SK-N-SH treated with all-trans-retinoic acid at 6 μM for 48 hours (cell line): ENCODE results near the gene SURF6.

Experiments
- BACH2 ChIP-seq: fragments of 250-450 bp; sonication (Bioruptor Pico); IDR thresholded peaks from 2 replicates; pipeline ENCODE4 v1.9.0; 2021; ENCODE audit warnings: mild to moderate bottlenecking, borderline replicate concordance
- CREB5 ChIP-seq: fragments of 250-450 bp; sonication (Bioruptor Pico); IDR thresholded peaks from 2 replicates; pipeline ENCODE4 v1.5.1; 2020; ENCODE audit warnings: low read depth, mild to moderate bottlenecking, moderate library complexity
- ESRRG ChIP-seq: fragments of 250-450 bp; sonication (Bioruptor Pico); IDR thresholded peaks from 2 replicates; pipeline ENCODE4 v1.6.1; 2021; ENCODE audit warnings: mild to moderate bottlenecking
- PPARA ChIP-seq: fragments of 250-450 bp; sonication (Bioruptor Pico); IDR thresholded peaks from 2 replicates; pipeline ENCODE4 v1.5.0; 2020; ENCODE audit warnings: mild to moderate bottlenecking, borderline replicate concordance
- ZFP30 ChIP-seq: fragments of 450-650 bp; formaldehyde crosslinking; IDR thresholded peaks from 2 replicates; pipeline ENCODE4 v1.5.0; 2022; ENCODE audit warnings: mild to moderate bottlenecking, moderate library complexity

- no peak for TF ChIP-seq ESRRG (CRISPR knock-in tag)
- TF ChIP-seq CREB5 (CRISPR knock-in tag), result no peak
- TF ChIP-seq ZFP30 (CRISPR knock-in tag), result no peak
- no peak for TF ChIP-seq PPARA (CRISPR knock-in tag)
- TF ChIP-seq BACH2 (CRISPR knock-in tag), result no peak
Measured at GRCh38 chr9:133344071-133344470, 8.1 kb upstream of the SURF6 start.
